GM19240 (cell line): ENCODE data around the gene WNT5A.
A peak's percentile ranks its signal among the peaks of the same experiment; 100 is the strongest.
"Not testable (repeated sequence)": the region's sequence is repeated elsewhere in the genome, so short reads cannot be mapped to it uniquely, and the experiment has no call there.

ENCODE experiments used
- DNase-seq: peaks from one replicate; pipeline ENCODE4 v3.0.0; 2011; ENCODE audit warnings: low spot score; ENCODE audit not compliant: insufficient read length

WNT5A gene

GRCh38 chr3:55507808-55508207, 20.7 kb upstream of the WNT5A start:
- no peak for DNase-seq

- no peak for DNase-seq
These were observed 18.7 kb upstream of the WNT5A start for GRCh38 chr3:55505776-55506175.

- not testable (repeated sequence) for DNase-seq
These were observed 18.0 kb upstream of the WNT5A start for GRCh38 chr3:55505102-55505501.

- no peak for DNase-seq
These were observed 14.8 kb upstream of the WNT5A start for GRCh38 chr3:55501905-55502304.

GRCh38 chr3:55500555-55501330, 13.6 kb upstream of the WNT5A start:
- no peak for DNase-seq

- DNase-seq, result no peak
These were observed 11.4 kb upstream of the WNT5A start for GRCh38 chr3:55498520-55498919.

GRCh38 chr3:55497250-55497649, 10.1 kb upstream of the WNT5A start:
- DNase-seq, result no peak

- no peak for DNase-seq
These were observed 7.9 kb upstream of the WNT5A start for GRCh38 chr3:55494976-55495375.

- no peak for DNase-seq
These were observed 5.9 kb upstream of the WNT5A start for GRCh38 chr3:55492976-55493375.

GRCh38 chr3:55491296-55491816, 4.2 kb upstream of the WNT5A start:
- DNase-seq, result no peak

GRCh38 chr3:55490276-55490913, 3.3 kb upstream of the WNT5A start:
- DNase-seq, result no peak

- DNase-seq, result no peak
These were observed 2.7 kb upstream of the WNT5A start for GRCh38 chr3:55489798-55490132.

GRCh38 chr3:55488398-55489055, 1.4 kb upstream of the WNT5A start:
- DNase-seq, result no peak

- DNase-seq, result no peak
These were observed 505 bp upstream of the WNT5A start for GRCh38 chr3:55487381-55488241.

- no peak for DNase-seq
These were observed 827 bp downstream of the WNT5A start for GRCh38 chr3:55486101-55486856.

- DNase-seq, result peak; percentile 59
These were observed 2.0 kb downstream of the WNT5A start for GRCh38 chr3:55484801-55485791.

GRCh38 chr3:55484191-55484689, 2.9 kb downstream of the WNT5A start:
- DNase-seq, result no peak

- DNase-seq, result no peak
These were observed 3.7 kb downstream of the WNT5A start for GRCh38 chr3:55483196-55484095.
